Spleen (tissue), 7 donors: ENCODE measurements around the gene SPIN2B.
"Not testable (repeated sequence)": the region's sequence is repeated elsewhere in the genome, so short reads cannot be mapped to it uniquely, and the experiment has no call there.

ENCODE experiments used
- CTCF ChIP-seq, 11 experiments: fragments of 200-600 bp in 7 of 11; fragments of 450-650 bp in 4 of 11; sonication (generic) in 4 of 11; IDR thresholded peaks in 8 of 11; conservative IDR thresholded peaks in 3 of 11; 1 replicate in 7 of 11; 2 replicates in 4 of 11; pipeline versions ENCODE4 v1.4.0 to v1.8.0; 2016 to 2021; ENCODE audit warnings: antibody characterized with exemption in 11 of 11, inconsistent platforms in 4 of 11, mild to moderate bottlenecking in 1 of 11
- POLR2A ChIP-seq, 3 donors: fragments of 450-650 bp; IDR thresholded peaks; one replicate each; pipeline ENCODE4 v1.5.1; 2017; ENCODE audit warnings: antibody characterized with exemption in 3 of 3, mild to moderate bottlenecking in 1 of 3
- POLR2AphosphoS5 ChIP-seq, 3 donors: sonication (generic); formaldehyde crosslinking; IDR thresholded peaks; one replicate each; pipeline ENCODE4 v1.5.1; 2017; ENCODE audit warnings: antibody characterized with exemption in 3 of 3
- donor health status: DM: no; HTN: no; CAD: no; lungs with moderate emphysema.
- donor health status: DM: no; HTN: no; CAD: no.
- donor health status: DM: no; HTN: no; CAD: no.

GRCh38 chrX:57102918-57103317 is 18.4 kb downstream of the SPIN2B start:
- TF ChIP-seq CTCF (IDR thresholded peaks at IDR 0.05 in 8 of 11, conservative IDR thresholded peaks at IDR 0.05 in 3 of 11); POLR2A (IDR thresholded peaks at IDR 0.05); POLR2AphosphoS5 (IDR thresholded peaks at IDR 0.05): not testable (repeated sequence)
